LNCaP clone FGC (cell line): ENCODE data around the gene RNASE1.

Source experiments
- DNase-seq: peaks from one replicate; pipeline ENCODE4 v3.0.0-alpha.2; 2011; ENCODE audit warnings: low read depth
- H3K4me3 ChIP-seq: 2 replicates; pipeline ENCODE4 v1.5.1; 2011; ENCODE audit warnings: mild to moderate bottlenecking, low read depth, low read length, control low read depth
- CTCF ChIP-seq: IDR thresholded peaks from 2 replicates; pipeline ENCODE4 v1.5.1; 2012; ENCODE audit warnings: mild to moderate bottlenecking; ENCODE audit not compliant: control insufficient read depth, insufficient read depth; ENCODE audit errors: extremely low read depth

RNASE1 gene

GRCh38 chr14:20790464-20791116 lies 12.1 kb downstream of the RNASE1 start:
- DNase-seq = no peak
- no peak overlapping the region for H3K4me3 ChIP-seq
- TF ChIP-seq CTCF = no peak

- no peak overlapping the region for H3K4me3 ChIP-seq
- TF ChIP-seq CTCF = no peak
- DNase-seq = no peak
Measured at GRCh38 chr14:20789230-20789813, 13.3 kb downstream of the RNASE1 start.

GRCh38 chr14:20787025-20787424 lies 15.6 kb downstream of the RNASE1 start:
- no peak for DNase-seq
- no peak for TF ChIP-seq CTCF
- no peak overlapping the region for H3K4me3 ChIP-seq

- TF ChIP-seq CTCF = no peak
- peak; percentile 56 for DNase-seq
- no peak overlapping the region for H3K4me3 ChIP-seq
Measured at GRCh38 chr14:20782280-20782890, 20.3 kb downstream of the RNASE1 start.

- no peak for TF ChIP-seq CTCF
- no peak overlapping the region for H3K4me3 ChIP-seq
- DNase-seq = no peak
Measured at GRCh38 chr14:20781803-20782202, 20.8 kb downstream of the RNASE1 start.

- DNase-seq = no peak
- TF ChIP-seq CTCF = no peak
- H3K4me3 ChIP-seq = no peak overlapping the region
Measured at GRCh38 chr14:20775901-20776300, 26.7 kb downstream of the RNASE1 start.
